ENCODE measurements around the gene ST3GAL3. TPM values are rescaled to one million over a fixed set of nuclear protein-coding genes. Genes with fewer than 3 reads are reported as not detected.

ST3GAL3 gene
- total and polyA plus RNA-seq, 2 experiments from 2014 or later, result 4.5 to 7.0 TPM

GRCh38 chr1:43683560-43683959 is 23.8 kb upstream of the ST3GAL3 start:
- Mint-ChIP-seq H3K27ac (no peak overlapping the region), H3K9me3 (no peaks in the 10 kb centered on the region), H3K27me3 (ENCODE audit: insufficient read depth, low read depth, poor library complexity) (no peaks in the 10 kb centered on the region), H3K4me1 (no peaks in the 10 kb centered on the region), H3K4me3 (no peak overlapping the region), H3K36me3 (ENCODE audit: low read depth) (peaks cover 37% of the 10 kb centered on the region)
- no peaks in the 10 kb centered on the region for H3K27me3 ChIP-seq (ENCODE audit: insufficient read depth)
- no peak overlapping the region for H3K27ac ChIP-seq (ENCODE audit: low read depth)
- ATAC-seq, result no peak
- no peaks in the 10 kb centered on the region for H3K9me2 ChIP-seq (ENCODE audit: insufficient read depth)
- no peaks in the 10 kb centered on the region for H3K4me1 ChIP-seq (ENCODE audit: insufficient read depth)
- no peak overlapping the region for H3K4me3 ChIP-seq
- TF ChIP-seq ZNF114 (CRISPR knock-in tag; IDR thresholded peaks at IDR 0.05) (no peak), EZH2 (IDR thresholded peaks at IDR 0.05; ENCODE audit: low read depth, unreplicated experiment) (no peak), EZH2phosphoT487 (IDR thresholded peaks at IDR 0.05; ENCODE audit: unreplicated experiment) (no peak), JUNB (IDR thresholded peaks at IDR 0.05; ENCODE audit: unreplicated experiment) (no peak), CREB1 (CRISPR knock-in tag; IDR thresholded peaks at IDR 0.05; ENCODE audit: low read depth) (no peak), REST (IDR thresholded peaks at IDR 0.05; ENCODE audit: unreplicated experiment) (no peak), STAT1 (IDR thresholded peaks at IDR 0.05; ENCODE audit: unreplicated experiment) (no peak), ZNF331 (CRISPR knock-in tag; IDR thresholded peaks at IDR 0.05; ENCODE audit: low read depth) (no peak), CTCF (conservative IDR thresholded peaks at IDR 0.05; ENCODE audit: low read depth in 2 of 2) (no peak), NANOG (IDR thresholded peaks at IDR 0.05; ENCODE audit: borderline replicate concordance) (no peak), ETS1 (IDR thresholded peaks at IDR 0.05) (no peak), ZNF462 (CRISPR knock-in tag; IDR thresholded peaks at IDR 0.05) (no peak), POLR2AphosphoS5 (IDR thresholded peaks at IDR 0.05; ENCODE audit: low read depth) (no peak)
- DNase-seq (ENCODE audit: low spot score), result no peak
- peaks cover 85% of the 10 kb centered on the region for H3K36me3 ChIP-seq (ENCODE audit: insufficient read depth)
- peaks cover 38% of the 10 kb centered on the region for H3K79me2 ChIP-seq (replicated peaks; ENCODE audit: insufficient read depth)
- H3K4me2 ChIP-seq, result no peak overlapping the region
- peaks cover 16% of the 10 kb centered on the region; the same call in 1 of the 2 replicates for H3F3A ChIP-seq (replicated peaks; ENCODE audit: low read depth)
- no peak overlapping the region for H2AFZ ChIP-seq
- H4K20me1 ChIP-seq (replicated peaks; ENCODE audit: insufficient read depth), result peaks cover 73% of the 10 kb centered on the region

Measured in GM23338 (cell line).